ENCODE data around the gene GSDME.

The GSDME gene

GRCh38 chr7:24769014-24769830 lies 12.0 kb upstream of the GSDME start:
- DNase-seq: no peak

- no peak for DNase-seq
Measured at GRCh38 chr7:24767878-24768569, 10.8 kb upstream of the GSDME start.

GRCh38 chr7:24764972-24765744 lies 7.9 kb upstream of the GSDME start:
- DNase-seq: no peak

GRCh38 chr7:24764011-24764410 lies 6.7 kb upstream of the GSDME start:
- no peak for DNase-seq

GRCh38 chr7:24763303-24763901 lies 6.1 kb upstream of the GSDME start:
- no peak for DNase-seq

- no peak for DNase-seq
Measured at GRCh38 chr7:24762771-24763170, 5.5 kb upstream of the GSDME start.

- DNase-seq: no peak
Measured at GRCh38 chr7:24760968-24761367, 3.7 kb upstream of the GSDME start.

- DNase-seq: no peak
Measured at GRCh38 chr7:24756545-24757352, 515 bp downstream of the GSDME start.

- DNase-seq: no peak
Measured at GRCh38 chr7:24755541-24756407, 1.5 kb downstream of the GSDME start.

GRCh38 chr7:24754906-24755506 lies 2.3 kb downstream of the GSDME start:
- DNase-seq: no peak

- DNase-seq: no peak
Measured at GRCh38 chr7:24752073-24752800, 5.0 kb downstream of the GSDME start.

GRCh38 chr7:24751484-24751883 lies 5.8 kb downstream of the GSDME start:
- DNase-seq: no peak

- no peak for DNase-seq
Measured at GRCh38 chr7:24750441-24751055, 6.7 kb downstream of the GSDME start.

GRCh38 chr7:24748521-24748920 lies 8.7 kb downstream of the GSDME start:
- DNase-seq: no peak

GRCh38 chr7:24745355-24745754 lies 11.9 kb downstream of the GSDME start:
- no peak for DNase-seq

- no peak for DNase-seq
Measured at GRCh38 chr7:24743471-24743870, 13.8 kb downstream of the GSDME start.

GRCh38 chr7:24742506-24743162 lies 14.6 kb downstream of the GSDME start:
- no peak for DNase-seq

- no peak for DNase-seq
Measured at GRCh38 chr7:24741679-24742505, 15.4 kb downstream of the GSDME start.

All from activated naive CD4-positive, alpha-beta T cell treated with Interleukin-2 at 50 U/mL for 16 hours (primary cell).